DOHH2 (cell line): ENCODE data around the gene RBM38.

ENCODE experiments used
- CTCF ChIP-seq: fragments of 200-600 bp; sonication (generic); IDR thresholded peaks from one replicate; pipeline ENCODE4 v1.5.1; 2014; ENCODE audit warnings: antibody characterized with exemption, mild to moderate bottlenecking, low read depth, low read length; ENCODE audit not compliant: poor library complexity, severe bottlenecking
- EZH2phosphoT487 ChIP-seq: fragments of 200-600 bp; sonication (generic); IDR thresholded peaks from 2 replicates; pipeline ENCODE4 v1.6.1; 2017; ENCODE audit warnings: borderline replicate concordance, mild to moderate bottlenecking, antibody characterized with exemption, low read length, moderate library complexity, mixed read lengths

DNA sequence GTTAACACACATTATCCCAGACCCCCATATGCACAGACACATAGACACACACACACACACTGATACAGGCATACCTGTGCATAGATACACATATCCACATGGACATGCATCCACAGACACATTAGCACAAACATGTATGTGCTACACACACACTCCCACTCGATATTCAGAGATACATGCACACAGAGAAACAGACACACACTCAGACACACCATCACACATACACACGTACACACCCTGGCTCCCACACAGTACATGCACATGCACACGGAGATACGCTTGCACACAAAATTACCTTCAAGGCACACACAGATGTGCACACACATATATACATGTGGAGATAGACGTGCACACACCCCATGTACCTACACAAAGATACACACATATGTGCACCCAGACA is 19.7 kb downstream of the RBM38 start:
- no peak for TF ChIP-seq CTCF
- TF ChIP-seq EZH2phosphoT487 = no peak
